Measurements from ENCODE around the gene SH2D3C. TPM values are rescaled to one million over a fixed set of nuclear protein-coding genes. Genes with fewer than 3 reads are reported as not detected.
A peak's percentile ranks its signal among the peaks of the same experiment; 100 is the strongest.

Gene SH2D3C
- total and polyA plus RNA-seq, 9 of the 15 experiments (the other 6 are each of a cell fraction or from before 2014, with no cell fraction given), result 0.03 to 1.2 (median 0.22) TPM; not detected in 1

GRCh38 chr9:127715470-127716337, 62.8 kb downstream of the SH2D3C start, which contains the start of the genes PTRH1 and TTC16 (continued):
- TF ChIP-seq HBP1 (CRISPR knock-in tag; IDR thresholded peaks at IDR 0.05), result no peak
- peak; percentile 63 to 71 for TF ChIP-seq E2F6 (IDR thresholded peaks at IDR 0.05; ENCODE audit: borderline replicate concordance in 1 of 2, extremely low read depth in 1 of 2, insufficient read depth in 1 of 2, insufficient read length in 1 of 2, low read depth in 1 of 2, low read length in 1 of 2, poor library complexity in 1 of 2, severe bottlenecking in 1 of 2)
- TF ChIP-seq E2F8 (IDR thresholded peaks at IDR 0.05; ENCODE audit: low read depth, partially characterized antibody), result peak; percentile 93
- TF ChIP-seq NR2C2 (CRISPR knock-in tag; IDR thresholded peaks at IDR 0.05), result no peak
- TF ChIP-seq NR2C2 (tag; IDR thresholded peaks at IDR 0.05), result peak; percentile 54; the same call in 1 of the 2 replicates
- TF ChIP-seq SIX5 (IDR thresholded peaks at IDR 0.05; ENCODE audit: borderline replicate concordance in 1 of 2, insufficient read depth in 1 of 2, low read depth in 1 of 2, low read length in 2 of 2), result peak; percentile 52 to 54; a peak in 2 of 4 replicates
- TF ChIP-seq ELF2 (CRISPR knock-in tag; IDR thresholded peaks at IDR 0.05), result peak; percentile 100
- TF ChIP-seq C11orf30 (IDR thresholded peaks at IDR 0.05; ENCODE audit: low read depth), result peak; percentile 47; the same call in 1 of the 2 replicates
- no peak; the same call in 1 of the 2 replicates for TF ChIP-seq ZNF263 (CRISPR knock-in tag; IDR thresholded peaks at IDR 0.05; ENCODE audit: borderline replicate concordance)
- no peak for TF ChIP-seq HMG20B (CRISPR knock-in tag; IDR thresholded peaks at IDR 0.05)
- peak; percentile 20; the same call in 1 of the 2 replicates for TF ChIP-seq ZBTB33 (CRISPR knock-in tag; IDR thresholded peaks at IDR 0.05)
- no peak for TF ChIP-seq GABPB2 (CRISPR knock-in tag; conservative IDR thresholded peaks at IDR 0.05)
- no peak for TF ChIP-seq BRD4 (IDR thresholded peaks at IDR 0.05)
- TF ChIP-seq ZNF384 (IDR thresholded peaks at IDR 0.05; ENCODE audit: low read depth, low read length), result no peak

Data from K562 (cell line).